VCaP (cell line): ENCODE measurements around the gene RASL11A.

Source experiments
- H3K27ac ChIP-seq: fragments of 450-650 bp; 2 replicates; pipeline ENCODE4 v1.5.1; 2017
- TF ChIP-seq, protein P1 (sequence below): fragments of 450-650 bp; conservative IDR thresholded peaks from 2 replicates; pipeline ENCODE4 v1.5.1; 2017; ENCODE audit warnings: mild to moderate bottlenecking, moderate library complexity

RASL11A gene

DNA sequence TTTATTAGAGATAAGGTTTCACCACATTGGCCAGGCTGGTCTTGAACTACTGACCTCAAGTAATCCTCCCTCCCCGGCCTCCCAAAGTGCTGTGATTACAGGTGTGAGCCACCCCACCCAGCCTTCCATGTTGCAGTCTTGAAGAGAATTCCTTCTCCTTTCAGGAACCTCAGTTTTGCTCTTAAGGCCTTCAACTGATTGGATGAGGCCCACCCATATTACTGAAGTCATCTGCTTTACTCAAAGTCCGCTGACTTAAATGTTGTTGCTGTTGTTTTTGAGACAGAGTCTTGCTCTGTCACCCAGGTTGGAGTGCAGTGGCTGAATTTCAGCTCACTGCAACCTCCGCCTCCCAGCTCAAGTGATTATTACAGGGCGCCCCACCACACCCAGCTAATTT, 33.5 kb downstream of the RASL11A start:
- TF ChIP-seq, protein P1, sequence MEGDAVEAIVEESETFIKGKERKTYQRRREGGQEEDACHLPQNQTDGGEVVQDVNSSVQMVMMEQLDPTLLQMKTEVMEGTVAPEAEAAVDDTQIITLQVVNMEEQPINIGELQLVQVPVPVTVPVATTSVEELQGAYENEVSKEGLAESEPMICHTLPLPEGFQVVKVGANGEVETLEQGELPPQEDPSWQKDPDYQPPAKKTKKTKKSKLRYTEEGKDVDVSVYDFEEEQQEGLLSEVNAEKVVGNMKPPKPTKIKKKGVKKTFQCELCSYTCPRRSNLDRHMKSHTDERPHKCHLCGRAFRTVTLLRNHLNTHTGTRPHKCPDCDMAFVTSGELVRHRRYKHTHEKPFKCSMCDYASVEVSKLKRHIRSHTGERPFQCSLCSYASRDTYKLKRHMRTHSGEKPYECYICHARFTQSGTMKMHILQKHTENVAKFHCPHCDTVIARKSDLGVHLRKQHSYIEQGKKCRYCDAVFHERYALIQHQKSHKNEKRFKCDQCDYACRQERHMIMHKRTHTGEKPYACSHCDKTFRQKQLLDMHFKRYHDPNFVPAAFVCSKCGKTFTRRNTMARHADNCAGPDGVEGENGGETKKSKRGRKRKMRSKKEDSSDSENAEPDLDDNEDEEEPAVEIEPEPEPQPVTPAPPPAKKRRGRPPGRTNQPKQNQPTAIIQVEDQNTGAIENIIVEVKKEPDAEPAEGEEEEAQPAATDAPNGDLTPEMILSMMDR: no peak
- no peak overlapping the region for H3K27ac ChIP-seq

DNA sequence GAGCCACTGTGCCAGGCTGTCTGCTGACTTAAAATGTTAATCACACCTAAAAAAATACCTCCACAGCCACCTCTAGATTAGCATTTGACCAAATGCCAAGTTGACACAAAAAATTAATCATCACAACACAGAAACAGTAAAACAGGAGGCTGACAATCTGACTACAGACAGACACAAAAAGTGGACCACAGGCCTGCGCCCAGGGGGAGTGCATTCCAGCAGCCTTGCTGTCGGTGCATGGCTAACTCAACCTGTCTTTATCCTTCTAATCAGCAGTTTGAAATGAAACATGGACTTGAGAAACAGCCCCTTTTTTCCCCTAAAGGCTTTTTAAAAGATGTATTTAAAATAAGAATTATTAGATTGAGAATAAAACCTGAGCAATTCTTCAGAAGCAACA, 34.0 kb downstream of the RASL11A start:
- H3K27ac ChIP-seq: no peak overlapping the region
- TF ChIP-seq, protein P1: no peak

DNA sequence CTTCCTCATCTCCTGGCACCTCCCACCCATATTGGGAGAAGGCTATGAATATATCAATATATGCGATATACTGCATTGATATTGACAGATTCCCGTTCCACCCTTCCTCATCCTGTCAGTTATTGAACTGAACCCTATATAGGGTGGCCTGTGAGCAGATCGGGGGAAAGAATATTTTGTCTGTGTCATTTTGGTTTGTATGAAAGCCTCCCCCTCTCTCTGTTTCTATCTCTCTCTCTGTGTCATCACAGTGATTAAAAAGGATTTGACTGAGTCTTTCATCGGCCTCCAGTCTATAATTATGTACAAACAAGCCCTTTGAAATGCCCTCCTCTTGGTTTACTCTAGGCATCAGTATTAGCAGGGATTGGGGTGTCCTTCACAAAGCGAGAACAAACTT, 35.7 kb downstream of the RASL11A start:
- TF ChIP-seq, protein P1: no peak
- H3K27ac ChIP-seq: no peak overlapping the region

DNA sequence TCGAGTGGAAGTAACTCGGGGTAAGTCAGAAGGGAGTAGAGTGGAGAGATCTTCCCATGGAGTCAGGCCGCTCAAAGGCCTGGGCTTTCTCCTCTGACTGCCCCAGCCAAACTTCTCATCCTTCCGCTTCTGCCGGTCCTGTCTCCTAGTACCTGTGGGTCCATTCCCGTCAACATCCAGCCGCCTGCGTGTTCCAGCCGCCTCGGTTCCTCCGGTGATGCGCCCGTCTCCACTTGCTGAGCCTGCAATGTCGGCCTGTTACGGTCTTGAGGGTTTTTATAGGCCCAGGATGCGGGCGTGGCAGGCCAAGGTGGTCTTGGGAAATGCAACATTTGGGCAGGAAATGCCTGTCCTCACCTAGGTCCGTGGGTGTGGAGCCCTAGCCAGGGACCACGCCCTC, 38.3 kb downstream of the RASL11A start:
- H3K27ac ChIP-seq: no peak overlapping the region
- TF ChIP-seq, protein P1: no peak

DNA sequence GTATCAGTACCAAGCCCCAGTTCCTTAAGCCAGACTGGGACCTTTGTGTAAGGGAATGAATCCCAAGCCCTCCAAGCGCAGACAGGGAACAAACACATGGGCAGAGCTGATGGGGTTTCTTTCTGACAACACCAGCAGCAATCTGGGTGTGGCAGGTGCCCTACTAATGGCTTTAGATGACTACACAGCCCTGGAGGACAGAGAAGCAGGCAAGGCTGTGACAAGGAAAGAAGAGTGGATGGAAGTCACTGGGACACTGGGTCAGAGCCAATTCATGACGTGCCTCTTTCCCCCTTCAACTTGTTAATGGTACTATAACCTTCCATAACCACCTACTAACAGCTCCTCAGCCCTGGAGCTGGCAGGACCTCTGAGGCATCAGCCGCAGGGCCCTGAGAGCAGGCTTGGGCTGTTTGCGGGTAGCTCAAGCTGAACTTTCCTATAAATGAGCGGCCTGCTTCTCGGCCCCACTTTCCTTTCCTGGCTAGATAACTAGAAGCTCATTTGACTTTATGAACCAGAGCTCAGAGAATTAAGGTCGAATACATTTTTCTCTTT, 38.9 kb downstream of the RASL11A start:
- no peak overlapping the region for H3K27ac ChIP-seq
- TF ChIP-seq, protein P1: no peak

DNA sequence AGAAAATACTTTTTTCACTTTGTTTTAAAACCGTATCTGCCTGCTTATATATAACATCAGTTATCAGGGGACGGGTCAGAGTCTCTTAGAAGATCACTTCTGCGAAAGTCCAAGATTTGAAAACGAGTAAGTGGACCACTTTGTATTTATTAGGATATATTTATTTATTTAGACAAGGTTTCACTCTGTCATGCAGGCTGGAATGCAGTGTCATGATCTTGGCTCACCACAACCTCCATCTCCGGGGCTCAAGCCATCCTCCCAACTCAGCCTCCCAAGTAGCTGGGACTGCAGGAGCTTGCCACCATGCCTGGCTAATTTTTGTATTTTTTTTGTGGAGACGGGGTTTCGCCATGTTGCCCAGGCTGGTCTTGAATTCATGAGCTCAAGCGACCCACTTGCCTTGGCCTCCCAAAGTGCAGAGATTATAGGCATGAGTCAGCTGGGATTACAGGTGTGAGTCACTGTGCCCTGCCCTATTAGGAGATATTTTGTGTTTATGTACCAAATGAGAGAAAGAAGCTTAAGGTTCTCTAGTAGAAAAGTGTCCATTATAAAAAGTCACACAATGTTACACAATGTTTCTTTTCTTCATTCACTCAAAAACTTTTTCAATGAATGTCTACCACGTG, 39.5 kb downstream of the RASL11A start:
- TF ChIP-seq, protein P1: no peak
- no peak overlapping the region for H3K27ac ChIP-seq

DNA sequence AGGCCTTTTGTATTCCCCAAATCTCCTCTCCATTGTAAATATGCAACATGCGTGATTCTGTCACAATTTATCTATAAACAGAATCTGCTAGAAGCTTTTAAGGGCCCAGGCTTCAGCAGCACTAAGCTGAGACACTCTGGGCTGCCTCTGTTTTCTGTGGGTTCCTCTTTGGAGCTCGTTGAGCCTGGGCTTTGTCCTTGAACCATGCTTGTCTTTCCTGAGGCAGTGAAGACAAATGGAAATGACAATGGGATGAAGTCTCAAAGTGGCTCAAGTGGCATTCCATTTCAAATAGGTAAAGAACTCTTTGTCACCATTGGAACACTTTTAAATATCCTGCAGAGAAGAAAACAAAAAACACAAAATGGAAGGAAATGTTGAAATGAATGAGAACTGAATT, 40.3 kb downstream of the RASL11A start:
- H3K27ac ChIP-seq: no peak overlapping the region
- TF ChIP-seq, protein P1: no peak
